Spleen (tissue), 11 donors: ENCODE data around the gene MYO18B. TPM values are rescaled to one million over a fixed set of nuclear protein-coding genes. Genes with fewer than 3 reads are reported as not detected.

ENCODE experiments used
- DNase-seq: peaks from one replicate; pipeline ENCODE4 v3.0.0-alpha.2; 2020
- H3K27ac ChIP-seq, 8 donors: fragments of 200-600 bp; sonication (generic) in 7 of 8; 1 replicate in 4 of 8; 2 replicates in 4 of 8; pipeline versions ENCODE4 v1.5.0 to v1.8.0; 2016 to 2021; ENCODE audit warnings: inconsistent platforms in 4 of 8, mild to moderate bottlenecking in 4 of 8, moderate library complexity in 1 of 8
- H3K27me3 ChIP-seq, 7 donors: fragments of 200-600 bp; sonication (generic) in 6 of 7; replicated peaks in 1 of 7; 1 replicate in 4 of 7; 2 replicates in 3 of 7; pipeline versions ENCODE4 v1.5.0 to v1.8.0; 2016 to 2021; ENCODE audit warnings: inconsistent platforms in 3 of 7, mild to moderate bottlenecking in 1 of 7
- H3K36me3 ChIP-seq, 6 donors: fragments of 200-600 bp; sonication (generic) in 5 of 6; 1 replicate in 4 of 6; 2 replicates in 2 of 6; pipeline versions ENCODE4 v1.5.0 to v1.8.0; 2016 to 2021; ENCODE audit warnings: inconsistent platforms in 2 of 6
- H3K4me1 ChIP-seq, 6 donors: fragments of 200-600 bp; sonication (generic) in 5 of 6; 1 replicate in 3 of 6; 2 replicates in 3 of 6; pipeline versions ENCODE4 v1.5.0 to v1.8.0; 2016 to 2021; ENCODE audit warnings: inconsistent platforms in 3 of 6
- H3K4me3 ChIP-seq, 8 donors: fragments of 200-600 bp; sonication (generic) in 7 of 8; 1 replicate in 4 of 8; 2 replicates in 4 of 8; pipeline versions ENCODE4 v1.5.0 to v1.8.0; 2016 to 2021; ENCODE audit warnings: inconsistent platforms in 4 of 8, mild to moderate bottlenecking in 4 of 8, moderate library complexity in 2 of 8
- H3K9me3 ChIP-seq, 8 donors: fragments of 200-600 bp; sonication (generic) in 7 of 8; 1 replicate in 4 of 8; 2 replicates in 4 of 8; pipeline versions ENCODE4 v1.5.0 to v1.8.0; 2016 to 2021; ENCODE audit warnings: inconsistent platforms in 4 of 8
- POLR2A ChIP-seq, 3 donors: fragments of 450-650 bp; IDR thresholded peaks; one replicate each; pipeline ENCODE4 v1.5.1; 2017; ENCODE audit warnings: antibody characterized with exemption in 3 of 3, mild to moderate bottlenecking in 1 of 3
- POLR2AphosphoS5 ChIP-seq, 3 donors: sonication (generic); formaldehyde crosslinking; IDR thresholded peaks; one replicate each; pipeline ENCODE4 v1.5.1; 2017; ENCODE audit warnings: antibody characterized with exemption in 3 of 3
- WGBS, 5 donors: extraction: QIAGEN DNeasy Blood & Tissue Kit in 3 of 5; methylation state at CpG; one replicate each; pipeline versions ENCODE4 v1.1.5 to v1.1.7; 2013 to 2018; 5-methylcytosine and 5-hydroxymethylcytosine counted together
- intact Hi-C: fragments of 100-400 bp; cut with DNase I; formaldehyde crosslinking; loops from one replicate; pipeline ENCODE4 v1.15.0; 2023; ENCODE audit warnings: low total_unique reads
- polyA plus RNA-seq, 3 donors: library from polyadenylated mRNA; stranded (reverse); fragments of 200-250 nt; gene quantifications; one replicate each; pipeline ENCODE4 v1.2.1, GENCODE V29; 2013
- total RNA-seq, 7 donors: library from RNA; depleted of rRNA in 3 of 7; stranded (reverse); fragments of >200 nt in 3 of 7; fragmentation: NEBNext Ultra II Directional in 4 of 7; extraction: Animal tissue kit (Norgen Biotek cat#: 25700) in 4 of 7; gene quantifications; one replicate each; pipeline versions ENCODE4 v1.1.0 to v1.2.1, GENCODE V29; 2016 to 2021
- TF ChIP-seq, protein P1 (sequence below), 11 experiments: fragments of 200-600 bp in 7 of 11; fragments of 450-650 bp in 4 of 11; sonication (generic) in 4 of 11; IDR thresholded peaks in 8 of 11; conservative IDR thresholded peaks in 3 of 11; 1 replicate in 7 of 11; 2 replicates in 4 of 11; pipeline versions ENCODE4 v1.4.0 to v1.8.0; 2016 to 2021; ENCODE audit warnings: antibody characterized with exemption in 11 of 11, inconsistent platforms in 4 of 11, mild to moderate bottlenecking in 1 of 11
- donor health status: healthy with polysubstance abuse.
- donor health status: DM: no; HTN: no; CAD: no; lungs with moderate emphysema.
- donor health status: DM: no; HTN: no; CAD: no.
- donor health status: Bipolar disorder and iron deficiency.
- donor health status: healthy.
- donor health status: DM: no; HTN: no; CAD: no.
- donor health status: DM: yes; HTN: yes; CAD: no.

MYO18B gene
- total and polyA plus RNA-seq, 10 donors: under 0.01 to 0.79 (median 0.12) TPM

DNA sequence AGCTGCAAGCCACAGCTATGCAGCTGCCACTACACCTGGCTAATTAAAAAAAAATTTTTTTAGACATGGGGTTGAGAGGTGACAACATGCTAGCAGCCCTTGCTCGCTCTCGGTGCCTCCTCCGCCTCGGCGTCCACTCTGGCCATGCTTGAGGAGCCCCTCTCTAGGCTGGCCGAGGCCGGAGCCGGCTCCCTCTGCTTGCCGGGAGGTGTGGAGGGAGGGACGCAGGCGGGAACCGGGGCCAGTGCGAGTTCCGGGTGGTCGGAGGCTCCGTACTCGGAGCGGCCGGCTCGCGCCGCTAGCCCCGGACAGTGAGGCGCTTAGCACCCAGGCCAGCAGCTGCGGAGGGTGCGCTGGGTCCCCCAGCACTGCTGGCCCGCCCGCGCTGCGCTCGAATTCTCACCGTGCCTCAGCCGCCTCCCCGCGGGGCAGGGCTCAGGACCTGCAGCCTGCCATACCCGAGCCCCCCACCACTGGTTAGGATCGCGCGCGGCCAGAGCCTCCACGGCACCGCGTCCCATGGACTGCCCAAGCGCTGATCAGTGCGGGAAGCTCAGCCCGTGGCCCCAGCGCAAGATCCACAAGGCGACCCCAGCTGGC lies 10.7 kb downstream of the MYO18B start:
- peaks cover 0 to 22% (median 5%) of the 10 kb centered on the region in 6 donors for H3K4me1 ChIP-seq
- no peak for DNase-seq
- WGBS, 5 donors: 83 to 94% (median 91%) methylated on average over 30 to 48 of the region's 48 CpGs

DNA sequence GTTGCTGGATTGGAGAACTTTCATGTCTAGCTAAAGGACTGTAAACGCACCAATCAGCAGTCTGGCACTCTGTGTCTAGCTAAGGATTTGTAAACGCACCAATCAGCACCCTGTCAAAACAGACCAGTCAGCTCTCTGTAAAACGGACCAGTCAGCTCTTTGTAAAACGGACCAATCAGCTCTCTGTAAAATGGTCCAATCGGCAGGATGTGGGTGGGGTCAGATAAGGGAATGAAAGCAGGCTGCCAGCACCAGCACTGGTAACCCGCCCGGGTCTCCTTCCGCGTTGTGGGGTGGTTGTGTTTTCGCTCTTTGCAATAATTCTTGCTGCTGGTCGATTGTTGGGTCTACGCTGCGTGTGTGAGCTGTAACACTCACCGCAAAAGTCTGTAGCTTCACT lies 11.3 kb downstream of the MYO18B start:
- Histone ChIP-seq H3K27ac (no peak overlapping the region), H3K4me1 (peaks cover 0 to 22% (median 4%) of the 10 kb centered on the region in 6 donors), H3K9me3 (no peaks in the 10 kb centered on the region), H3K27me3 (no peaks in the 10 kb centered on the region), H3K4me3 (no peak overlapping the region), H3K36me3 (no peaks in the 10 kb centered on the region)
- TF ChIP-seq, protein P1, sequence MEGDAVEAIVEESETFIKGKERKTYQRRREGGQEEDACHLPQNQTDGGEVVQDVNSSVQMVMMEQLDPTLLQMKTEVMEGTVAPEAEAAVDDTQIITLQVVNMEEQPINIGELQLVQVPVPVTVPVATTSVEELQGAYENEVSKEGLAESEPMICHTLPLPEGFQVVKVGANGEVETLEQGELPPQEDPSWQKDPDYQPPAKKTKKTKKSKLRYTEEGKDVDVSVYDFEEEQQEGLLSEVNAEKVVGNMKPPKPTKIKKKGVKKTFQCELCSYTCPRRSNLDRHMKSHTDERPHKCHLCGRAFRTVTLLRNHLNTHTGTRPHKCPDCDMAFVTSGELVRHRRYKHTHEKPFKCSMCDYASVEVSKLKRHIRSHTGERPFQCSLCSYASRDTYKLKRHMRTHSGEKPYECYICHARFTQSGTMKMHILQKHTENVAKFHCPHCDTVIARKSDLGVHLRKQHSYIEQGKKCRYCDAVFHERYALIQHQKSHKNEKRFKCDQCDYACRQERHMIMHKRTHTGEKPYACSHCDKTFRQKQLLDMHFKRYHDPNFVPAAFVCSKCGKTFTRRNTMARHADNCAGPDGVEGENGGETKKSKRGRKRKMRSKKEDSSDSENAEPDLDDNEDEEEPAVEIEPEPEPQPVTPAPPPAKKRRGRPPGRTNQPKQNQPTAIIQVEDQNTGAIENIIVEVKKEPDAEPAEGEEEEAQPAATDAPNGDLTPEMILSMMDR (IDR thresholded peaks at IDR 0.05 in 8 of 11, conservative IDR thresholded peaks at IDR 0.05 in 3 of 11): no peak
- TF ChIP-seq POLR2AphosphoS5 (IDR thresholded peaks at IDR 0.05) (no peak), POLR2A (IDR thresholded peaks at IDR 0.05) (no peak)
- no peak for DNase-seq
- whole genome bisulfite sequencing, 5 donors: 94 to 97% (median 95%) methylated on average over 13 to 14 of the region's 14 CpGs
- intact Hi-C loops: no loop called here

More for the DNA sequence above, 10.7 kb downstream of the MYO18B start:
- no peak overlapping the region for H3K27ac ChIP-seq
- intact Hi-C loops: no loop called here
- H3K27me3 ChIP-seq: no peaks in the 10 kb centered on the region
- no peaks in the 10 kb centered on the region for H3K36me3 ChIP-seq
- TF ChIP-seq POLR2A (IDR thresholded peaks at IDR 0.05): no peak
- H3K4me3 ChIP-seq: no peak overlapping the region
- no peaks in the 10 kb centered on the region for H3K9me3 ChIP-seq

DNA sequence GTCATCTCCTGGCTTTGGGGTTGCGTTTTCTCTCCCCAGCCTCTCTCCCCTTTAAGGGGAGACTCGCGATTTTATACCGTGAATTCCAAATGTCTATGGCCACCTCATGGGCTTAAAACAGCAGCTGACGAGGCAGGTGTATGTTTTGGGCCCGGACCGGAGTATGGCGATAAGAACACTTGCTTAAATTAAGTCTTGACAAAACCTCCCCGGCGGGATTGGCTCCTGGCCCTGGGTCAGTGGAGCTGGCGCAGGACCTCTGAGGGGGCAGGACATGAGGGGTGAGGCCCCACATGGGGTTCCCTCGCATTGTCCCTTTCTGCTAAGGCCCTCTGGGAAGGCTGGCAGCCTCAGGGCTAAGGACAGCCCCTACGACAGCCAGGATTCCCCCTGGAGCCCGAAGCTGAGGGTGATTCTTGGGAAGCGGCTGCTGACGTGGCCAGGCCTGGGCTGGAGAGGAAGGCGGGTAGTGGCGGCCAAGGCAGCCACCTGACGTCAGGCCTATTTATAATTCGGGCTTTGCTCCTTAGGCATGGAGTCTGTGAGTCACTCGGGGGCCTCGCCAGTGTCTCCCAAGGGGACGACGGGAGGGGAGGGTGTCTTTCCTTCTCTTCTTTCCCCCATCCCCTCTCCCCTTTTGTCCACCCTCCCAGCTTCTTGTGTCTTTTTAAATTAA lies 12.7 kb downstream of the MYO18B start:
- H3K4me1 ChIP-seq: peaks cover 0 to 34% (median 6%) of the 10 kb centered on the region in 6 donors

DNA sequence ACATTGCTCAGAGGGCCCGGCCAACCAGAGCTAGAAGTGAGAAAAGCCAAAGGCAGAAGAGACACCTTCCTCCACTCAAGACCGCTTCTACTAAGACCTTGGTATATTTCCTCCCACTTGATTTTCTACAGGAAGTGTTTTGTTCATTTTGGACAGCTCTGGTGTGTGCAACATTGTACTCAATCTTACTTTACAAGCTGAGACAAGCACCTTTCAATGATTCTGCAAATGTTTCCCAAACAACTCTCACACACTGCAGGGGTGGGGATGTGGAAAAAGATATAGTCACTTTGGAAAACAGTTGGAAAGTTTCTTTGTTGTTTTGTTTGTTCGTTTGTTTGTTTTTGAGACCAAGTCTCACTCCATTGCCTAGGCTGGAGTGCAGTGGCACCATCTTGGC lies 15.7 kb downstream of the MYO18B start:
- H3K27ac ChIP-seq: peak overlapping the region in 3 of 8 donors; percentile 14 to 62 (median 42)
- peaks cover 0 to 42% (median 8%) of the 10 kb centered on the region in 6 donors for H3K4me1 ChIP-seq
- no peaks in the 10 kb centered on the region for H3K36me3 ChIP-seq
- whole genome bisulfite sequencing, 5 donors: 44 to 64% (median 51%) methylated on average over 3 of the region's 3 CpGs
- no peaks in the 10 kb centered on the region for H3K27me3 ChIP-seq
- DNase-seq: no peak
- TF ChIP-seq, protein P1 (IDR thresholded peaks at IDR 0.05 in 8 of 11, conservative IDR thresholded peaks at IDR 0.05 in 3 of 11): no peak
- TF ChIP-seq POLR2AphosphoS5 (IDR thresholded peaks at IDR 0.05): no peak
- no peak for TF ChIP-seq POLR2A (IDR thresholded peaks at IDR 0.05)
- no peak overlapping the region for H3K4me3 ChIP-seq
- intact Hi-C loops: no loop called here
- H3K9me3 ChIP-seq: no peaks in the 10 kb centered on the region

More for the DNA sequence above, 12.7 kb downstream of the MYO18B start:
- H3K4me3 ChIP-seq: no peak overlapping the region
- no peaks in the 10 kb centered on the region for H3K9me3 ChIP-seq
- TF ChIP-seq, protein P1 (IDR thresholded peaks at IDR 0.05 in 8 of 11, conservative IDR thresholded peaks at IDR 0.05 in 3 of 11): no peak
- TF ChIP-seq POLR2AphosphoS5 (IDR thresholded peaks at IDR 0.05): peak in 1 of 3 donors; percentile 22
- no peaks in the 10 kb centered on the region for H3K27me3 ChIP-seq
- no peak overlapping the region for H3K27ac ChIP-seq
- intact Hi-C loops: no loop called here
- no peak for DNase-seq
- H3K36me3 ChIP-seq: no peaks in the 10 kb centered on the region
- WGBS, 5 donors: 73 to 88% (median 79%) methylated on average over 23 to 24 of the region's 24 CpGs
